SU-DHL-6 (cell line): Measurements from ENCODE around the gene SKAP2.

Experiments
- CTCF ChIP-seq: fragments of 200-600 bp; sonication (generic); IDR thresholded peaks from one replicate; pipeline ENCODE4 v1.5.1; 2017; ENCODE audit warnings: antibody characterized with exemption, mild to moderate bottlenecking, low read length, moderate library complexity; ENCODE audit not compliant: insufficient read depth, poor library complexity, severe bottlenecking
- EZH2phosphoT487 ChIP-seq: fragments of 200-600 bp; sonication (generic), shearing (Covaris generic); conservative IDR thresholded peaks from 2 replicates; pipeline ENCODE4 v1.6.1; 2018; ENCODE audit warnings: mild to moderate bottlenecking, antibody characterized with exemption, low read length, moderate library complexity, mixed read lengths

- no peak for TF ChIP-seq CTCF
- no peak for TF ChIP-seq EZH2phosphoT487
These were observed 232.8 kb downstream of the SKAP2 start for GRCh38 chr7:26631601-26632000.
